Measurements from ENCODE around the gene PIGV. TPM values are rescaled to one million over a fixed set of nuclear protein-coding genes. Genes with fewer than 3 reads are reported as not detected.
"Not testable (repeated sequence)": the region's sequence is repeated elsewhere in the genome, so short reads cannot be mapped to it uniquely, and the experiment has no call there.

The PIGV gene
- total RNA-seq, 2 donors from 2014 or later = 13.5 to 22.9 TPM

- no peak overlapping the region for H3K4me3 ChIP-seq
- peaks cover 13 to 22% of the 10 kb centered on the region in 2 donors for H3K4me1 ChIP-seq (ENCODE audit: control insufficient read depth in 1 of 2, low read depth in 2 of 2)
- H3K27me3 ChIP-seq (replicated peaks; ENCODE audit: insufficient read depth) = no peaks in the 10 kb centered on the region
- DNase-seq (ENCODE audit: low spot score) (no peak), ATAC-seq (ENCODE audit: insufficient number of reproducible peaks, low FRiP score, low read depth) (no peak)
- no peak for TF ChIP-seq CTCF (IDR thresholded peaks at IDR 0.05)
- no peaks in the 10 kb centered on the region for H3K9me3 ChIP-seq
- peaks cover 28% of the 10 kb centered on the region for H3K36me3 ChIP-seq
- H3K27ac ChIP-seq = no peak overlapping the region
These were observed 44.7 kb downstream of the PIGV start for GRCh38 chr1:26832249-26832960.

- Histone ChIP-seq H3K27ac (no peak overlapping the region), H3K27me3 (replicated peaks; ENCODE audit: insufficient read depth) (no peaks in the 10 kb centered on the region), H3K36me3 (peaks cover 37% of the 10 kb centered on the region), H3K4me1 (ENCODE audit: control insufficient read depth in 1 of 2, low read depth in 2 of 2) (peaks cover 7 to 10% of the 10 kb centered on the region in 2 donors), H3K9me3 (no peaks in the 10 kb centered on the region), H3K4me3 (no peak overlapping the region)
- TF ChIP-seq CTCF (IDR thresholded peaks at IDR 0.05) = no peak
- no peak for ATAC-seq (ENCODE audit: insufficient number of reproducible peaks, low FRiP score, low read depth)
- DNase-seq (ENCODE audit: low spot score) = no peak
These were observed 46.0 kb downstream of the PIGV start for GRCh38 chr1:26833432-26834405.

GRCh38 chr1:26837665-26838064 lies 49.9 kb downstream of the PIGV start:
- H3K27me3 ChIP-seq (replicated peaks; ENCODE audit: insufficient read depth); H3K27ac ChIP-seq; DNase-seq (ENCODE audit: low spot score); H3K9me3 ChIP-seq; H3K4me1 ChIP-seq (ENCODE audit: control insufficient read depth in 1 of 2, low read depth in 2 of 2); ATAC-seq (ENCODE audit: insufficient number of reproducible peaks, low FRiP score, low read depth); H3K4me3 ChIP-seq: not testable (repeated sequence)
- peaks cover 47% of the 10 kb centered on the region for H3K36me3 ChIP-seq

GRCh38 chr1:26838474-26839338 lies 51.0 kb downstream of the PIGV start:
- DNase-seq (ENCODE audit: low spot score) (no peak), ATAC-seq (ENCODE audit: insufficient number of reproducible peaks, low FRiP score, low read depth) (no peak)
- peaks cover 37% of the 10 kb centered on the region for H3K36me3 ChIP-seq
- H3K4me3 ChIP-seq = no peak overlapping the region
- no peaks in the 10 kb centered on the region for H3K9me3 ChIP-seq
- H3K4me1 ChIP-seq (ENCODE audit: control insufficient read depth in 1 of 2, low read depth in 2 of 2) = no peaks in the 10 kb centered on the region
- H3K27me3 ChIP-seq (replicated peaks; ENCODE audit: insufficient read depth) = no peaks in the 10 kb centered on the region
- TF ChIP-seq CTCF (IDR thresholded peaks at IDR 0.05) = no peak
- H3K27ac ChIP-seq = no peak overlapping the region

- Histone ChIP-seq H3K4me1 (ENCODE audit: control insufficient read depth in 1 of 2, low read depth in 2 of 2) (no peaks in the 10 kb centered on the region), H3K4me3 (no peak overlapping the region), H3K36me3 (peaks cover 32% of the 10 kb centered on the region), H3K9me3 (no peaks in the 10 kb centered on the region), H3K27ac (no peak overlapping the region), H3K27me3 (replicated peaks; ENCODE audit: insufficient read depth) (no peaks in the 10 kb centered on the region)
- DNase-seq (ENCODE audit: low spot score) (no peak), ATAC-seq (ENCODE audit: insufficient number of reproducible peaks, low FRiP score, low read depth) (no peak)
- TF ChIP-seq CTCF (IDR thresholded peaks at IDR 0.05) = no peak
These were observed 51.6 kb downstream of the PIGV start for GRCh38 chr1:26839339-26839722.

Data from thoracic aorta (tissue), 2 donors.